Kidney (tissue), 14 donors: ENCODE data around the gene DENND5A. TPM values are rescaled to one million over a fixed set of nuclear protein-coding genes. Genes with fewer than 3 reads are reported as not detected.

ENCODE experiments used
- DNase-seq, 5 donors: peaks; one replicate each; pipeline ENCODE4 v3.0.0-alpha.2; 2013 to 2020
- FAIRE-seq: peaks from 2 replicates; lab custom pipeline; 2012; peaks lifted over from hg19 to GRCh38; lab: Jason Lieb, UNC
- H3K27ac ChIP-seq, 2 donors: one replicate each; pipeline ENCODE4 v1.7.0; 2013; ENCODE audit warnings: low read depth in 2 of 2, low read length in 2 of 2, inconsistent platforms in 1 of 2
- H3K27me3 ChIP-seq: one replicate; pipeline ENCODE4 v1.7.1; 2013; ENCODE audit warnings: low read length, inconsistent platforms; ENCODE audit not compliant: control insufficient read depth, insufficient read depth
- H3K36me3 ChIP-seq, 3 donors: one replicate each; pipeline versions ENCODE4 v1.7.0 to v1.7.1; 2013; ENCODE audit warnings: low read length in 3 of 3, control low read depth in 1 of 3, inconsistent platforms in 1 of 3; ENCODE audit not compliant: insufficient read depth in 3 of 3, control insufficient read depth in 2 of 3
- H3K4me1 ChIP-seq, 3 donors: one replicate each; pipeline versions ENCODE4 v1.7.0 to v1.7.1; 2013; ENCODE audit warnings: low read length in 3 of 3, inconsistent platforms in 1 of 3, low read depth in 1 of 3; ENCODE audit not compliant: control insufficient read depth in 2 of 3, insufficient read depth in 2 of 3
- H3K4me3 ChIP-seq, 3 donors: one replicate each; pipeline versions ENCODE4 v1.7.0 to v1.8.1; 2013; ENCODE audit warnings: low read length in 3 of 3, control low read depth in 1 of 3, inconsistent platforms in 1 of 3
- H3K9ac ChIP-seq, 3 donors: one replicate each; pipeline versions ENCODE4 v1.7.0 to v1.7.1; 2013; ENCODE audit warnings: low read length in 3 of 3, control low read depth in 1 of 3, inconsistent platforms in 1 of 3
- H3K9me3 ChIP-seq, 3 donors: one replicate each; pipeline versions ENCODE4 v1.7.0 to v1.7.1; 2013; ENCODE audit warnings: low read length in 3 of 3, control low read depth in 1 of 3, inconsistent platforms in 1 of 3; ENCODE audit not compliant: control insufficient read depth in 2 of 3, insufficient read depth in 1 of 3
- CTCF ChIP-seq: IDR thresholded peaks from 3 replicates; pipeline ENCODE4 v1.5.1; 2012; ENCODE audit warnings: mild to moderate bottlenecking, moderate library complexity, borderline replicate concordance; ENCODE audit not compliant: insufficient read depth; ENCODE audit errors: extremely low read depth
- intact Hi-C: fragments of 100-400 bp; cut with DNase I; formaldehyde crosslinking; loops from one replicate; pipeline ENCODE4 v1.11.1; 2022
- polyA plus RNA-seq: library from polyadenylated mRNA; stranded (reverse); fragments of 350-450 nt; fragmentation: Illumina TruSeq; extraction: RNeasy Lipid Tissue Mini Kit (QIAGEN cat#74804); gene quantifications from one replicate; pipeline ENCODE4 v1.2.3, GENCODE V29; 2014; ENCODE audit warnings: low read depth, low replicate concordance; ENCODE audit not compliant: insufficient read depth
- total RNA-seq: library from RNA; stranded (reverse); fragmentation: NEBNext Ultra II Directional; extraction: Animal tissue kit (Norgen Biotek cat#: 25700); gene quantifications from one replicate; pipeline ENCODE4 v1.2.1, GENCODE V29; 2021
- donor health status: control.
- donor health status: control.
- donor health status: control.
- donor health status: control.
- donor health status: control.
- donor health status: DM: yes; HTN: yes; CAD: no.
- donor health status: Normal renal cell carcinoma (clear cell type).

Gene DENND5A
- total and polyA plus RNA-seq, 2 donors from 2014 or later: 32.4 to 53.9 TPM

- no peak for FAIRE-seq
- no peak for DNase-seq
- Histone ChIP-seq H3K9ac (no peak overlapping the region), H3K27me3 (no peaks in the 10 kb centered on the region), H3K27ac (no peak overlapping the region), H3K36me3 (no peaks in the 10 kb centered on the region), H3K4me1 (no peaks in the 10 kb centered on the region), H3K9me3 (no peaks in the 10 kb centered on the region), H3K4me3 (no peak overlapping the region)
- TF ChIP-seq CTCF: no peak
- intact Hi-C loops: no loop called here
These were observed 139.8 kb downstream of the DENND5A start for GRCh38 chr11:9125185-9125886.

- Histone ChIP-seq H3K4me3 (no peak overlapping the region), H3K27ac (no peak overlapping the region), H3K27me3 (no peaks in the 10 kb centered on the region), H3K9me3 (no peaks in the 10 kb centered on the region), H3K36me3 (no peaks in the 10 kb centered on the region), H3K9ac (no peak overlapping the region), H3K4me1 (no peaks in the 10 kb centered on the region)
- intact Hi-C loops: no loop called here
- FAIRE-seq (no peak), DNase-seq (no peak)
- no peak for TF ChIP-seq CTCF
These were observed 141.4 kb downstream of the DENND5A start for GRCh38 chr11:9123595-9124304.

- intact Hi-C loops: no loop called here
- Histone ChIP-seq H3K4me1 (no peaks in the 10 kb centered on the region), H3K27me3 (no peaks in the 10 kb centered on the region), H3K27ac (no peak overlapping the region), H3K9ac (no peak overlapping the region), H3K36me3 (no peaks in the 10 kb centered on the region), H3K4me3 (no peak overlapping the region), H3K9me3 (no peaks in the 10 kb centered on the region)
- FAIRE-seq (no peak), DNase-seq (no peak)
- TF ChIP-seq CTCF: no peak
These were observed 143.7 kb downstream of the DENND5A start for GRCh38 chr11:9121469-9121796.
